ENCODE data around the gene SH3BGRL3.
"Not testable (repeated sequence)": the region's sequence is repeated elsewhere in the genome, so short reads cannot be mapped to it uniquely, and the experiment has no call there.

The SH3BGRL3 gene

DNA sequence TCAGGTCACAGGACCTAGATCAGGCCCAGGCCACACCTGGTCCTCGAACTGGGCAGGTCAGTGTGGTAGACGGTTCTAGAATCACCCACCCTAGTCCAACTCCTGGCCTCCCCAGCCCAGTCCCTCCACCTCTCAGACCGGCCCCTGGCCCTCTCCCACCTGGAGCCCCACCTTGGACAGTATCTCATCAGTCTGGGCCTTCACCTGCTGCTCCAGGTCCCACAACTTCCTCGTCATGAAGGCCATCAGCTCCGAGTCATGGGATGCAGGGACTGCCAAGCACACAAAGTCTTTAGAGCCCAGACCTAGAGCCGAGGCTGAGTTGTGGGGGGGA is 17.9 kb downstream of the SH3BGRL3 start:
- Histone ChIP-seq H3K36me3 (ENCODE audit: insufficient read depth, low read length) (no peaks in the 10 kb centered on the region), H3K9me3 (ENCODE audit: low read depth, low read length) (no peaks in the 10 kb centered on the region), H3K27ac (no peak overlapping the region), H3K4me3 (no peak overlapping the region), H3K9ac (ENCODE audit: insufficient read length) (no peak overlapping the region)
- DNase-seq (ENCODE audit: low read depth, low spot score), result no peak
- TF ChIP-seq POLR2AphosphoS5 (IDR thresholded peaks at IDR 0.05; ENCODE audit: borderline replicate concordance, low read depth, low read length) (no peak), EZH2 (IDR thresholded peaks at IDR 0.05) (no peak), FOXP2 (optimal IDR thresholded peaks at IDR 0.05; ENCODE audit: control extremely low read depth, extremely low read length, insufficient read depth) (no peak)

- Histone ChIP-seq H3K36me3 (ENCODE audit: insufficient read depth, low read length) (no peaks in the 10 kb centered on the region), H3K9ac (ENCODE audit: insufficient read length) (no peak overlapping the region), H3K27ac (no peak overlapping the region), H3K4me3 (no peak overlapping the region), H3K9me3 (ENCODE audit: low read depth, low read length) (no peaks in the 10 kb centered on the region)
- no peak for DNase-seq (ENCODE audit: low read depth, low spot score)
- no peak for TF ChIP-seq EZH2 (IDR thresholded peaks at IDR 0.05)
- TF ChIP-seq FOXP2 (optimal IDR thresholded peaks at IDR 0.05; ENCODE audit: control extremely low read depth, extremely low read length, insufficient read depth), result no peak
Observed at GRCh38 chr1:26300578-26301275, 20.8 kb downstream of the SH3BGRL3 start.

GRCh38 chr1:26302733-26303405 is 23.0 kb downstream of the SH3BGRL3 start:
- Histone ChIP-seq H3K9ac (ENCODE audit: insufficient read length) (no peak overlapping the region), H3K36me3 (ENCODE audit: insufficient read depth, low read length) (no peaks in the 10 kb centered on the region), H3K9me3 (ENCODE audit: low read depth, low read length) (no peaks in the 10 kb centered on the region), H3K27ac (no peak overlapping the region), H3K4me3 (no peak overlapping the region)
- no peak for DNase-seq (ENCODE audit: low read depth, low spot score)
- no peak for TF ChIP-seq POLR2AphosphoS5 (IDR thresholded peaks at IDR 0.05; ENCODE audit: borderline replicate concordance, low read depth, low read length)

- H3K27ac ChIP-seq, result no peak overlapping the region
- no peak for DNase-seq (ENCODE audit: low read depth, low spot score)
- no peak for TF ChIP-seq EZH2 (IDR thresholded peaks at IDR 0.05)
- TF ChIP-seq FOXP2 (optimal IDR thresholded peaks at IDR 0.05; ENCODE audit: control extremely low read depth, extremely low read length, insufficient read depth), result no peak
- no peak for TF ChIP-seq POLR2AphosphoS5 (IDR thresholded peaks at IDR 0.05; ENCODE audit: borderline replicate concordance, low read depth, low read length)
- H3K9me3 ChIP-seq (ENCODE audit: low read depth, low read length), result no peaks in the 10 kb centered on the region
- no peaks in the 10 kb centered on the region for H3K36me3 ChIP-seq (ENCODE audit: insufficient read depth, low read length)
- H3K9ac ChIP-seq (ENCODE audit: insufficient read length), result peak overlapping the region; percentile 77
- peak overlapping the region; percentile 89 for H3K4me3 ChIP-seq
Observed at GRCh38 chr1:26305667-26306289, 25.9 kb downstream of the SH3BGRL3 start.

- no peaks in the 10 kb centered on the region for H3K9me3 ChIP-seq (ENCODE audit: low read depth, low read length)
- no peaks in the 10 kb centered on the region for H3K36me3 ChIP-seq (ENCODE audit: insufficient read depth, low read length)
- H3K4me3 ChIP-seq, result peak within 1 kb of the TSS; percentile 89
- H3K27ac ChIP-seq, result no peak within 1 kb of the TSS
- peak within 1 kb of the TSS; percentile 82 for H3K9ac ChIP-seq (ENCODE audit: insufficient read length)
- DNase-seq (ENCODE audit: low read depth, low spot score), result peak; percentile 74
- TF ChIP-seq POLR2AphosphoS5 (IDR thresholded peaks at IDR 0.05; ENCODE audit: borderline replicate concordance, low read depth, low read length), result peak; percentile 39; the same call in 1 of the 2 replicates
- no peak for TF ChIP-seq EZH2 (IDR thresholded peaks at IDR 0.05)
- TF ChIP-seq FOXP2 (optimal IDR thresholded peaks at IDR 0.05; ENCODE audit: control extremely low read depth, extremely low read length, insufficient read depth), result no peak
Observed at GRCh38 chr1:26306290-26307229, 26.7 kb downstream of the SH3BGRL3 start, which contains the start of gene UBXN11. TSS of gene UBXN11 (minus strand) at chr1:26306636. CDS start at chr1:26302883, 3,753 bp downstream.

DNA sequence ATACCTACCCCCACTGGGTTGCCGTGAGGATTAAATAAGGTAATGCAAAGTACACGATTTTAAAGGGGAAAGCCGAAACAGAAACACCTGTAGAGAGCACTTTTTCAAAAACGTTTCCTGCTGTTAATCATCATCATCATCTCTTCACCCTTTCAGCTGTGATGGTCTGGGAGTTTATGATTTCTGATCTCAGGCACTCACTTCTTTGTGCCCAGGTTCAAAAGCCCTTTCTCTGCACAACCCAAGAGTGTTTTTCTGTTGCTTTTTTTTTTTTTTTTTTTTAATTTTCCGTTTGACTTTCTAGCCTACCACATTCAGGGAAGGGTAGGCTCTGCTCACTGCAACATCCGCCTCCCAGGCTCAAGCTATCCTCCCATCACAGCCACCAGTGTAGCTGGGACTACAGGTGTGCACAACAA is 27.5 kb downstream of the SH3BGRL3 start:
- DNase-seq (ENCODE audit: low read depth, low spot score), result no peak

GRCh38 chr1:26307966-26308899 is 28.3 kb downstream of the SH3BGRL3 start:
- H3K9ac ChIP-seq (ENCODE audit: insufficient read length), result not testable (repeated sequence)

More for the DNA sequence above, 27.5 kb downstream of the SH3BGRL3 start:
- Histone ChIP-seq H3K9me3 (ENCODE audit: low read depth, low read length) (no peaks in the 10 kb centered on the region), H3K4me3 (peak overlapping the region; percentile 89), H3K9ac (ENCODE audit: insufficient read length) (peak overlapping the region; percentile 82), H3K36me3 (ENCODE audit: insufficient read depth, low read length) (no peaks in the 10 kb centered on the region), H3K27ac (no peak overlapping the region)
- TF ChIP-seq EZH2 (IDR thresholded peaks at IDR 0.05), result no peak
- TF ChIP-seq POLR2AphosphoS5 (IDR thresholded peaks at IDR 0.05; ENCODE audit: borderline replicate concordance, low read depth, low read length), result no peak
- no peak for TF ChIP-seq FOXP2 (optimal IDR thresholded peaks at IDR 0.05; ENCODE audit: control extremely low read depth, extremely low read length, insufficient read depth)

More at GRCh38 chr1:26307966-26308899, 28.3 kb downstream of the SH3BGRL3 start:
- not testable (repeated sequence) for DNase-seq (ENCODE audit: low read depth, low spot score); H3K4me3 ChIP-seq; H3K36me3 ChIP-seq (ENCODE audit: insufficient read depth, low read length); H3K27ac ChIP-seq; H3K9me3 ChIP-seq (ENCODE audit: low read depth, low read length)

All from SK-N-MC (cell line).